Activated CD8-positive, alpha-beta memory T cell treated with anti-CD3 and anti-CD28 coated beads, Interleukin-2, amount 50 U/mL, for 1 hour (primary cell): ENCODE data around the gene MARVELD1.

Experiments used
- DNase-seq: peaks from one replicate; pipeline ENCODE4 v3.0.0-alpha.2; 2020; ENCODE audit errors: extremely low read depth

MARVELD1 gene

GRCh38 chr10:97755718-97756117 is 42.2 kb downstream of the MARVELD1 start:
- DNase-seq: no peak

GRCh38 chr10:97757471-97757870 is 43.9 kb downstream of the MARVELD1 start:
- DNase-seq: no peak

- no peak for DNase-seq
Measured at GRCh38 chr10:97759158-97759887, 45.8 kb downstream of the MARVELD1 start.

DNA sequence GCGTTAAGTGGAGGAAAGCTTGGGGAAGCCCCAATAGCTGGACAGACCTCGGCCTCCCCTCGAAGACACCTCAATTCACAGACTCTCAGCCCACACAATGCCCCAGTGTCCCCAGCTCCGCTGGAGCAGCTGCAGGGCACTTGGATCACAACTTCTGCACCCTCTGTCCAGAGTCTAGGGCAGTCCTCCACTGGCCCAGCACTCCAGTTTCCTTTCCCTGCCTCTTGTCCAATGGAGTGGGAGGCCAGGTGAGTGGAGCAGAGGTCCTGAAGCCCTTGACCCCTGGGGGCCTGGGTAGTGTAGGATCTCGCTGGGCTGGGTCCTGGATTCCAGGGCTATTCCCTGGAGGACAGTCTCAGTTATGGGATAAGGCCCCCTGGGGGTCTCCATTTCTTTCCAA is 46.4 kb downstream of the MARVELD1 start:
- DNase-seq: no peak

DNA sequence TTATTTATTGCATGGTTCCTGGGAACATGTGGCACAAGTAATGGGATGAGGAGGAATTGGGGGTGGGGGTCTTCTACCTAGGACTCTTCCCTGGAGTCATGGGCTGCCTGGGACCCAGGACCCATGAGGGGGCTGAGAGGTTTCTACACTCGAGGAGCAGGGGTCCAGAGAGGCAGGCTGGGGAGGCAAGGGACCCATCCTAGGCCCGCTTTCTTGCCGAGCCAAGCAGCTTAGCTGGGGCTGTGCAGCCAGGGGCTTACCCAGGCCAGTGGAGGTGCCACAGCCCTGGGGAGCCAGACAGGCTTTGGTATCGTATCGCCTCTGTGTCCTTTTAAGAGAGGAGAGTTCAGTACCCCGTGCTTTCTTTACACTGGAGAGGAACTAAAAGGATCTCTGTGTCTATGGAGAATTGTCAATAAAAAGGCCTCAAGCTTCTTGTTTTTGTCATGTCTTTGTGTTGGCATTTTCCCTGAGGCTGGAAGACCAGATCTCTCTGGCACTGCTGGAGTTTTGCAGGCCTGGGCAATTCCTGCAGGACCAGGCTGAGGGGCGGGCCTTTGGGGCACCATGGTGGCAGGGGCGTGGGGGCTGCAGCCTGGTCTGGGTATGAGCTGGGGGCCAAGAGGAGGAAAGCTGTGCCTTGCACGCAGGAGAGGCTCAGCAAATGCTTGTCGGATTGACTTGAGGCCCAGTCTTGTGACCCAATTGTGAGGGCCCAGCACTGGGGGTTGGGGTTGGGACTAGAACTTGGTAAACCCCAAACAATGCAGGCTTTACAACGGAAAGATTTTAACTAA is 47.1 kb downstream of the MARVELD1 start:
- DNase-seq: no peak

- DNase-seq: no peak
Measured at GRCh38 chr10:97761331-97761865, 47.9 kb downstream of the MARVELD1 start.

DNA sequence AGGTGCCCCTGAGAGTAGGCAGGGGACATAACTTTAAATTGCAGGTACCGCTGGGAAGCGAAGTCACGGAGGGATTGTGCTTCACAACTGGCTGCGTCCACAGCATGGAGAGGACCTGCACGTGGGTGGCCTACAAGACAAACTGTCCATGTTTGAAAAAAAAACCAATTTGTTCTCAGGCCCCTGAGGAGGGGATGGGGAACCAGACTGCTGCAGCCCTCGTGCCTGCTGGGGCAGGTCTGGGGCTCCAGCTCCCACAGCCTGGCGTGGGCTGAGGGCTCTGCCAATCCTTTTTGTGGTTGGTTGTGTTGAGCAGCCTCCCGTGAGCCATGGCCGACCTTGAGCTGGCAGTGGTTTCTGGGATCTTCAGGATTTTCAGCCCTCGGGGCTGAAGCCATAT is 48.5 kb downstream of the MARVELD1 start:
- DNase-seq: no peak

DNA sequence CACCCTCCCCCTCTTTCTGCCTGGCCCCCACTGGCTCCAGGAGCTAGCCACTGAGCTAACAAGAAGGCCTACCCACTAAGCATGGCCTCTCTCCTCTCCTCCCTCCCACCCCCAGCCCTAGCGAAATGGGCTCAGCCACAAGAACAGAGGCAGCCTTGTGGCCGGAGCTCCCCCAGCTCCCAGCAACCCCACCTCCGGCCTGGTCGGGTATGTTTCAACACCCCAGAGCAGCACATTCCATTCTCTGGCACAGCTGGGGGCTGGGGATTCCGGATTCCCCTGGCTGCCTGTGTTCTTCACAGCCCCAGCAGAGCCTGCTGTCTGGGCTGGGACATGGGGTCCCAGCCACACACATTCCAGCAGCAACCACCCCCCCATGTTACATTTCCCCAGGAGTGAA is 49.3 kb downstream of the MARVELD1 start:
- DNase-seq: no peak

DNA sequence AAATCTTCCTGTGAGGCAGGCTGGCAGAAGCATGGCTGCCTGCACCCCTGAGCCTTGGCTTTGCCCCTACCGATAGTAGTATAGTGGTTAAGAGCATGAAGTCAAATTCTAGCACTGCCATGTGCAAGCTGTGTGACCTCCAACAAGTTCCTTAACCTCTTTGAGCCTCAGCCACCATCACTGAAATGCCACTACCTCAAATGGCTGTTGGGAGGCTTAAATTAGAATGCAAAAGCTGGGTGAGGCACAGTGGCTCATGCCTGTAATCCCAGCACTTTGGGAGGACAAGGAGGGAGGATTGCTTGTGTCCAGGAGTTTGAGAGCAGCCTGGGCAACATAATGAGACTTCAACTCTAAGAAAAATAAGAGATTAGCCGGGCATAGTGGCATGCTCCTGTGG is 49.9 kb downstream of the MARVELD1 start:
- no peak for DNase-seq

- DNase-seq: no peak
Measured at GRCh38 chr10:97763947-97764346, 50.4 kb downstream of the MARVELD1 start.

DNA sequence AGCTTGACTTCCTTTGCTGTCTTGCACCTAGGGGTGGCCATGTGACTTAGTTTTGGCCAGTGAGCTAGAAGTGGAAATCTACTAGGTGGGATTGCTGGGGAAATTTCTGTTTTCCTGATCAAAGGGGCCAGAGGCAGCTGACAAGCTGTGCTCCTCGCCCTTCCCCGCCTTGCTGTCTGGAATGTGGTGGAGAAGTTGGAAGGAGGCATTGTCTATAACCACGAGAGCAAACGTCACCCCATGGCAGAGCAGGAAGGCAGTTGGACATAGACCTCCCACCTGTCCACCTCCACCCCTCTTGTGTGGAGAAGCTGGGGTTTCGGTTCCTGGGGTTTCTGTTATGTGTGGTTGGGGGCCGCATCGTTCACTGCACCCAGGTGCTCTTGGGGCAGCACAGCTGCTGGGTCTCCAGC is 51.0 kb downstream of the MARVELD1 start:
- DNase-seq: no peak

DNA sequence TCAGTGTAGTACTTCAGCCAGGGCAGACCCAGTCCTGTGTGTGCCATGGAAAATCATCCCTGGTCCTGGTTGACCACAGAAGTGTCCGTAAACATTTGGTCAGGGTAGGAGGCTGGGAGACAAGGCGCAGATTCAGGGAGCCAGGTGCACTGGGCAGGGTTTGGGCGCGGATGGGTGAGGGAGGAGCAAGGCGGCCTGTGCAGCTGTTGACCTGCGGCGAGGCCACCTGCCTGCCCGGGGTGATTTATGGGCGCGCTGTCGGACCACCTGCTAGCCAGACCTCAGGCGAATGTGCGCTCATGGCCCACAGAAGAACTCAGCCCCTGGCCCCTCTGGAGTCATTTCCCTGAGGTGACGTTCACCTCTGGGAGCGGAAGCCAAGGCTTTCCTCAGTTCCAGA is 51.7 kb downstream of the MARVELD1 start:
- no peak for DNase-seq

DNA sequence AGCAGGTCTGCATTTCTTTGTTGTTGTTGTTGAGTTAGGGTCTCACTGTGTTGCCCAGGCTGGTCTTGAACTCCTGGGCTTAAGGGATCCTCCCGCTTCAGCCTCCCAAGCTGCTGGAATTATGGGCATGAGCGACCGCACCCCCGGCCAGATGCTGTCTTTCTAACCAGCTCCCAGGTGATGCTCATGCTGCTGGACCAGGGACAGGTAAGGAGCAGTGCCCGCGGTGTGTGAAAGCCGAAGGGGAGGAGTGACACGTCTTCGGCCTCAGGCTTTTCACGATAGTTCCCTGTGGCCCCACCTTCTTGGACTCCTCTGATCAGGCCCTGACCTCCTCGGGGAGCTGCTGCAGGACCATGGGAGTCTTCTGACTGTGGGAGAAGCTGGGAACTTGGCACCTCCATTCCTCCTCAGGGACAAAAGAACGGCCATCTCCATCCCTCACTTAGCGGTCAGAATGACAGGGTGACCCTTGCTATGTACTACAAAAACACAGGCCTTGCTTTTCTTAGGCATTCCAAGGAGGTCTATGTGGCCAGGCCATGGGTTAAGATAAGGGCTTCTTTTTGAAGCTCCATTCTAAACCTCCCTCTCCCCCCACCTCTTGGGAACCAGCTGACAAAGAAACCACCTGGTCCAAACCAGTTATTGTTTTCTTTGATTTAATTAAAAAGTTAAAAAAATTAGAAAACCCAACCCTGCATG is 52.7 kb downstream of the MARVELD1 start:
- no peak for DNase-seq

GRCh38 chr10:97766996-97767924 is 53.7 kb downstream of the MARVELD1 start:
- DNase-seq: no peak
